Uterus (tissue), 4 donors: ENCODE data around the gene EMC6. TPM values are rescaled to one million over a fixed set of nuclear protein-coding genes. Genes with fewer than 3 reads are reported as not detected.

Source experiments
- DNase-seq, 2 donors: peaks; one replicate each; pipeline ENCODE4 v3.0.0-alpha.2; 2019 to 2020
- H3K27ac ChIP-seq, 2 donors: fragments of 200-600 bp; sonication (generic); 1 replicate in 1 of 2; 2 replicates in 1 of 2; pipeline ENCODE4 v1.5.1; 2016 to 2018
- H3K27me3 ChIP-seq, 2 donors: fragments of 200-600 bp; sonication (generic); one replicate each; pipeline ENCODE4 v1.5.1; 2018 to 2019; ENCODE audit warnings: control low read depth in 1 of 2
- H3K36me3 ChIP-seq, 2 donors: fragments of 200-600 bp; sonication (generic); one replicate each; pipeline ENCODE4 v1.5.1; 2019; ENCODE audit warnings: control low read depth in 1 of 2
- H3K4me1 ChIP-seq, 2 donors: fragments of 200-600 bp; sonication (generic); one replicate each; pipeline ENCODE4 v1.5.1; 2018 to 2019; ENCODE audit warnings: control low read depth in 1 of 2
- H3K4me3 ChIP-seq, 2 donors: fragments of 200-600 bp; sonication (generic); 1 replicate in 1 of 2; 2 replicates in 1 of 2; pipeline ENCODE4 v1.5.1; 2018 to 2019; ENCODE audit warnings: mild to moderate bottlenecking in 1 of 2
- H3K9me3 ChIP-seq, 2 donors: fragments of 200-600 bp; sonication (generic); one replicate each; pipeline ENCODE4 v1.5.1; 2019; ENCODE audit warnings: control low read depth in 1 of 2
- POLR2A ChIP-seq, 2 donors: fragments of 450-650 bp; IDR thresholded peaks; one replicate each; pipeline ENCODE4 v1.6.1; 2016; ENCODE audit warnings: antibody characterized with exemption in 2 of 2, mild to moderate bottlenecking in 1 of 2, moderate library complexity in 1 of 2
- intact Hi-C: fragments of 100-400 bp; cut with DNase I; formaldehyde crosslinking; loops from one replicate; pipeline ENCODE4 v1.15.1; 2023; ENCODE audit warnings: low total_unique reads
- total RNA-seq, 4 donors: library from RNA; depleted of rRNA in 3 of 4; stranded (reverse); fragments of >200 nt in 3 of 4; gene quantifications; one replicate each; pipeline versions ENCODE4 v1.1.0 to v1.2.4, GENCODE V29; 2014 to 2023
- TF ChIP-seq, protein P1 (sequence below), 4 experiments: fragments of 200-600 bp in 2 of 4; fragments of 450-650 bp in 2 of 4; sonication (generic) in 2 of 4; IDR thresholded peaks; one replicate each; pipeline ENCODE4 v1.5.1; 2016 to 2019; ENCODE audit warnings: antibody characterized with exemption in 4 of 4, mild to moderate bottlenecking in 2 of 4, moderate library complexity in 1 of 4
- donor health status: DM: yes; HTN: yes; CAD: no.

EMC6 gene
- total RNA-seq, 4 donors from 2014 or later: 7.1 to 34.7 (median 22.7) TPM

GRCh38 chr17:3675886-3676285, 7.3 kb downstream of the EMC6 start:
- Histone ChIP-seq H3K4me1 (no peaks in the 10 kb centered on the region), H3K27ac (no peak overlapping the region), H3K4me3 (no peak overlapping the region), H3K27me3 (no peaks in the 10 kb centered on the region), H3K36me3 (no peaks in the 10 kb centered on the region), H3K9me3 (no peaks in the 10 kb centered on the region)
- no peak for DNase-seq
- TF ChIP-seq, protein P1, sequence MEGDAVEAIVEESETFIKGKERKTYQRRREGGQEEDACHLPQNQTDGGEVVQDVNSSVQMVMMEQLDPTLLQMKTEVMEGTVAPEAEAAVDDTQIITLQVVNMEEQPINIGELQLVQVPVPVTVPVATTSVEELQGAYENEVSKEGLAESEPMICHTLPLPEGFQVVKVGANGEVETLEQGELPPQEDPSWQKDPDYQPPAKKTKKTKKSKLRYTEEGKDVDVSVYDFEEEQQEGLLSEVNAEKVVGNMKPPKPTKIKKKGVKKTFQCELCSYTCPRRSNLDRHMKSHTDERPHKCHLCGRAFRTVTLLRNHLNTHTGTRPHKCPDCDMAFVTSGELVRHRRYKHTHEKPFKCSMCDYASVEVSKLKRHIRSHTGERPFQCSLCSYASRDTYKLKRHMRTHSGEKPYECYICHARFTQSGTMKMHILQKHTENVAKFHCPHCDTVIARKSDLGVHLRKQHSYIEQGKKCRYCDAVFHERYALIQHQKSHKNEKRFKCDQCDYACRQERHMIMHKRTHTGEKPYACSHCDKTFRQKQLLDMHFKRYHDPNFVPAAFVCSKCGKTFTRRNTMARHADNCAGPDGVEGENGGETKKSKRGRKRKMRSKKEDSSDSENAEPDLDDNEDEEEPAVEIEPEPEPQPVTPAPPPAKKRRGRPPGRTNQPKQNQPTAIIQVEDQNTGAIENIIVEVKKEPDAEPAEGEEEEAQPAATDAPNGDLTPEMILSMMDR (IDR thresholded peaks at IDR 0.05): no peak
- no peak for TF ChIP-seq POLR2A (IDR thresholded peaks at IDR 0.05)
- intact Hi-C loops: no loop called here

GRCh38 chr17:3678095-3678820, 9.6 kb downstream of the EMC6 start:
- intact Hi-C loops: no loop called here
- TF ChIP-seq, protein P1 (IDR thresholded peaks at IDR 0.05): no peak
- no peak for TF ChIP-seq POLR2A (IDR thresholded peaks at IDR 0.05)
- no peak overlapping the region for H3K4me3 ChIP-seq
- no peaks in the 10 kb centered on the region for H3K27me3 ChIP-seq
- no peak for DNase-seq
- H3K4me1 ChIP-seq: no peaks in the 10 kb centered on the region
- H3K9me3 ChIP-seq: no peaks in the 10 kb centered on the region
- no peak overlapping the region for H3K27ac ChIP-seq
- no peaks in the 10 kb centered on the region for H3K36me3 ChIP-seq

DNA sequence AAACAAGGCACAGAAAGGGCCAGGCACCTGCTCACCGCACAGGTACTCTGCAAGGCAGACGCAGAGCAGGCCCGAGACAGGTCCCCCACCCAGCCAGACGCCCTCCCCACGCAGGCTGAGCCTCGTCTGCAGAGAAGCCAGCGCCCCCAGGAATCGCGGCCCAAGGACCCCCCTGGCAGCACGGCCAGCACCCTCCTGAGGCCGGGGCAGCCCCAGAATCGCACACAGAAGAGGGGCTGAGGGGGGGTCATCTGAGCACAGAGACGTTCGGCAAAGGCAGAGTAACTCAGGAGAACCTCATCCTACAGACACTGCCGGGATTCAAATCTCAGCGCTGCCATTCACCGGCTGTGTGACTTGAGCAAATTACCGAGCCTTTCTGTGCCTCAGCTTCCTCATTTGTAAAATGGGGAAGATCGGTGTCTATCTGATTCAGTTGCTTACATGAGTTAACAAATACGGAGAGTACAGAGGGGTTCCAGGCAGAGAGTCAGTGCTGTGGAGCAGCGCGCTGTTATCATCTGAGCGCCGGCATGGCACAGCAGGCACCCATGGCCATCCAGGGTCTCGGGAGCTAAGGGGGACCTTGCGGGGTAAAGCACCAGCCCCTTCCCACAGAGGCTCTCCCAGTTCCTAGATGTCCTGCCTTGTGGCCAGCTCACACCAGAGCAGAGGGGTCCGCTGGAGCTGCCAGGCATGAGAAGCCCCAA, 10.4 kb downstream of the EMC6 start:
- no peaks in the 10 kb centered on the region for H3K27me3 ChIP-seq
- H3K4me1 ChIP-seq: no peaks in the 10 kb centered on the region
- no peaks in the 10 kb centered on the region for H3K36me3 ChIP-seq
- H3K9me3 ChIP-seq: no peaks in the 10 kb centered on the region
- intact Hi-C loops: no loop called here
- no peak for DNase-seq
- no peak overlapping the region for H3K27ac ChIP-seq
- TF ChIP-seq, protein P1 (IDR thresholded peaks at IDR 0.05): no peak
- no peak for TF ChIP-seq POLR2A (IDR thresholded peaks at IDR 0.05)
- H3K4me3 ChIP-seq: no peak overlapping the region

- Histone ChIP-seq H3K9me3 (no peaks in the 10 kb centered on the region), H3K4me3 (no peak overlapping the region), H3K27me3 (no peaks in the 10 kb centered on the region), H3K4me1 (no peaks in the 10 kb centered on the region), H3K36me3 (no peaks in the 10 kb centered on the region), H3K27ac (no peak overlapping the region)
- no peak for DNase-seq
- intact Hi-C loops: no loop called here
- TF ChIP-seq, protein P1 (IDR thresholded peaks at IDR 0.05): no peak
- TF ChIP-seq POLR2A (IDR thresholded peaks at IDR 0.05): no peak
These were observed 11.0 kb downstream of the EMC6 start for GRCh38 chr17:3679531-3680126.

GRCh38 chr17:3681057-3681456, 12.4 kb downstream of the EMC6 start:
- TF ChIP-seq, protein P1 (IDR thresholded peaks at IDR 0.05): no peak
- TF ChIP-seq POLR2A (IDR thresholded peaks at IDR 0.05): no peak
- Histone ChIP-seq H3K4me3 (no peak overlapping the region), H3K27me3 (no peaks in the 10 kb centered on the region), H3K36me3 (no peaks in the 10 kb centered on the region), H3K9me3 (no peaks in the 10 kb centered on the region), H3K4me1 (no peaks in the 10 kb centered on the region), H3K27ac (no peak overlapping the region)
- intact Hi-C loops: no loop called here
- no peak for DNase-seq
